Neural cell (in vitro differentiated cells): ENCODE results near the gene GSC2. TPM values are rescaled to one million over a fixed set of nuclear protein-coding genes. Genes with fewer than 3 reads are reported as not detected.

Experiments
- H2AFZ ChIP-seq: fragments of 200-600, 300-800 bp; sonication (generic), shearing (Covaris generic); 2 replicates; pipeline ENCODE4 v1.6.0; 2014; ENCODE audit warnings: low read depth, mild to moderate bottlenecking, antibody characterized with exemption, low read length, moderate library complexity
- H3F3A ChIP-seq: fragments of 200-600 bp; shearing (Covaris generic); 2 replicates; pipeline ENCODE4 v1.6.1; 2016; ENCODE audit warnings: mild to moderate bottlenecking, moderate library complexity, mixed read lengths, antibody characterized with exemption, low read length; ENCODE audit not compliant: insufficient read depth, poor library complexity, severe bottlenecking
- H3K27ac ChIP-seq: fragments of 200-600, 300-800 bp; sonication (generic), shearing (Covaris generic); 2 replicates; pipeline ENCODE4 v1.5.1; 2014; ENCODE audit warnings: mild to moderate bottlenecking, low read length, moderate library complexity
- H3K27me3 ChIP-seq: fragments of 300-800, 200-600 bp; sonication (generic), shearing (Covaris generic); 2 replicates; pipeline ENCODE4 v1.6.0; 2014; ENCODE audit warnings: mild to moderate bottlenecking, low read depth, low read length, moderate library complexity; ENCODE audit not compliant: insufficient read depth
- H3K36me3 ChIP-seq: fragments of 300-800, 200-600 bp; sonication (generic), shearing (Covaris generic); 2 replicates; pipeline ENCODE4 v1.5.1; 2014; ENCODE audit warnings: mild to moderate bottlenecking, antibody characterized with exemption, low read length, moderate library complexity; ENCODE audit not compliant: insufficient read depth
- H3K4me2 ChIP-seq: fragments of 300-800, 200-600 bp; sonication (generic), shearing (Covaris generic); 2 replicates; pipeline ENCODE4 v1.6.0; 2014; ENCODE audit warnings: mild to moderate bottlenecking, low read length
- H3K4me3 ChIP-seq: fragments of 300-800, 200-600 bp; sonication (generic), shearing (Covaris generic); 2 replicates; pipeline ENCODE4 v1.5.1; 2014; ENCODE audit warnings: mild to moderate bottlenecking, low read length, moderate library complexity
- H3K79me2 ChIP-seq: fragments of 200-600 bp; shearing (Covaris generic); replicated peaks from 2 replicates; pipeline ENCODE4 v1.6.0; 2014; ENCODE audit warnings: mild to moderate bottlenecking, low read length, moderate library complexity; ENCODE audit not compliant: insufficient read depth
- H3K9ac ChIP-seq: fragments of 300-800, 200-600 bp; sonication (generic), shearing (Covaris generic); 2 replicates; pipeline ENCODE4 v1.6.1; 2016; ENCODE audit warnings: mild to moderate bottlenecking, low read length, mixed read lengths
- H3K9me2 ChIP-seq: fragments of 200-600 bp; shearing (Covaris generic); 2 replicates; pipeline ENCODE4 v1.6.1; 2016; ENCODE audit warnings: mild to moderate bottlenecking, low read length, mixed read lengths; ENCODE audit not compliant: insufficient read depth
- H3K9me3 ChIP-seq: fragments of 200-600, 300-800 bp; sonication (generic), shearing (Covaris generic); 2 replicates; pipeline ENCODE4 v1.6.1; 2016; ENCODE audit warnings: mild to moderate bottlenecking, mixed run types, low read length, moderate library complexity, mixed read lengths
- H4K20me1 ChIP-seq: fragments of 200-600 bp; shearing (Covaris generic); 2 replicates; pipeline ENCODE4 v1.6.1; 2016; ENCODE audit warnings: mild to moderate bottlenecking, mixed run types; ENCODE audit not compliant: insufficient read depth
- EP300 ChIP-seq: fragments of 450-650 bp; conservative IDR thresholded peaks from 2 replicates; pipeline ENCODE4 v1.6.1; 2014; ENCODE audit warnings: antibody characterized with exemption, mild to moderate bottlenecking, moderate library complexity; ENCODE audit not compliant: poor library complexity, severe bottlenecking
- EZH2 ChIP-seq: fragments of 200-600, 300-800 bp; shearing (Covaris generic), sonication (generic); IDR thresholded peaks from 2 replicates; pipeline ENCODE4 v1.6.1; 2014; ENCODE audit warnings: antibody characterized with exemption, low read length, borderline replicate concordance, mild to moderate bottlenecking; ENCODE audit not compliant: insufficient read depth, poor library complexity, severe bottlenecking
- POLR2AphosphoS5 ChIP-seq: IDR thresholded peaks from 2 replicates; pipeline ENCODE4 v1.6.1; 2012
- RAD21 ChIP-seq: fragments of 450-650 bp; conservative IDR thresholded peaks from 2 replicates; pipeline ENCODE4 v1.6.1; 2014; ENCODE audit warnings: antibody characterized with exemption, mild to moderate bottlenecking, moderate library complexity
- SMC3 ChIP-seq: fragments of 450-650 bp; conservative IDR thresholded peaks from 2 replicates; pipeline ENCODE4 v1.6.1; 2014; ENCODE audit warnings: antibody characterized with exemption, mild to moderate bottlenecking, moderate library complexity; ENCODE audit not compliant: poor library complexity
- TAF1 ChIP-seq: IDR thresholded peaks from 2 replicates; pipeline ENCODE4 v1.6.1; 2012; ENCODE audit warnings: low read depth
- polyA plus RNA-seq: library from polyadenylated mRNA; depleted of rRNA; stranded (reverse); fragments of >200 nt; gene quantifications from 2 replicates; pipeline ENCODE4 v1.2.3, GENCODE V29; 2014
- TF ChIP-seq, protein P1 (sequence below): fragments of 450-650 bp; IDR thresholded peaks from 2 replicates; pipeline ENCODE4 v1.5.1; 2014; ENCODE audit warnings: antibody characterized with exemption, mild to moderate bottlenecking, moderate library complexity; ENCODE audit not compliant: poor library complexity, severe bottlenecking
- TF ChIP-seq, protein P2 (sequence below): IDR thresholded peaks from 2 replicates; pipeline ENCODE4 v1.6.1; 2012; ENCODE audit warnings: borderline replicate concordance

The GSC2 gene
- polyA plus RNA-seq, 1 donor from 2014 or later: not detected

DNA sequence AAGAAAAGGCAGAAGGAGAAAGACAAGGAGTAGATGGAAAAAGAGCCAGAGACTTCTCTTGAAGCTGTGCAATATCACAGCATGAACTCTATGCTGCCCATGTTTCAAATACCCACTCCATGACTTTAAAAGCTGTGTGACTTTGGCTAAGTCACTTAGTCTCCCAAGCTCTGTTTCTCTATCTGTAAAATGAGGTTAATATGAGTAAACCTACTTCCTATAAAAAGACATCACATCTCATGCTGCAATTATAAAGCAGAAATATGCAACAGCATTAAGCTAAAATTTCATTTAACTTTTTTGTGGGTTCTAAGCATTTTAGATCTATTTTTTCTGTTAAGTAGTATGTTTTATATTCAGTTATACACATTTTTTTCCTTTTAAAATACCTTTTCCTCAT lies 39.4 kb downstream of the GSC2 start (continued):
- TF ChIP-seq, protein P1, sequence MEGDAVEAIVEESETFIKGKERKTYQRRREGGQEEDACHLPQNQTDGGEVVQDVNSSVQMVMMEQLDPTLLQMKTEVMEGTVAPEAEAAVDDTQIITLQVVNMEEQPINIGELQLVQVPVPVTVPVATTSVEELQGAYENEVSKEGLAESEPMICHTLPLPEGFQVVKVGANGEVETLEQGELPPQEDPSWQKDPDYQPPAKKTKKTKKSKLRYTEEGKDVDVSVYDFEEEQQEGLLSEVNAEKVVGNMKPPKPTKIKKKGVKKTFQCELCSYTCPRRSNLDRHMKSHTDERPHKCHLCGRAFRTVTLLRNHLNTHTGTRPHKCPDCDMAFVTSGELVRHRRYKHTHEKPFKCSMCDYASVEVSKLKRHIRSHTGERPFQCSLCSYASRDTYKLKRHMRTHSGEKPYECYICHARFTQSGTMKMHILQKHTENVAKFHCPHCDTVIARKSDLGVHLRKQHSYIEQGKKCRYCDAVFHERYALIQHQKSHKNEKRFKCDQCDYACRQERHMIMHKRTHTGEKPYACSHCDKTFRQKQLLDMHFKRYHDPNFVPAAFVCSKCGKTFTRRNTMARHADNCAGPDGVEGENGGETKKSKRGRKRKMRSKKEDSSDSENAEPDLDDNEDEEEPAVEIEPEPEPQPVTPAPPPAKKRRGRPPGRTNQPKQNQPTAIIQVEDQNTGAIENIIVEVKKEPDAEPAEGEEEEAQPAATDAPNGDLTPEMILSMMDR: no peak
- TF ChIP-seq POLR2AphosphoS5: no peak

DNA sequence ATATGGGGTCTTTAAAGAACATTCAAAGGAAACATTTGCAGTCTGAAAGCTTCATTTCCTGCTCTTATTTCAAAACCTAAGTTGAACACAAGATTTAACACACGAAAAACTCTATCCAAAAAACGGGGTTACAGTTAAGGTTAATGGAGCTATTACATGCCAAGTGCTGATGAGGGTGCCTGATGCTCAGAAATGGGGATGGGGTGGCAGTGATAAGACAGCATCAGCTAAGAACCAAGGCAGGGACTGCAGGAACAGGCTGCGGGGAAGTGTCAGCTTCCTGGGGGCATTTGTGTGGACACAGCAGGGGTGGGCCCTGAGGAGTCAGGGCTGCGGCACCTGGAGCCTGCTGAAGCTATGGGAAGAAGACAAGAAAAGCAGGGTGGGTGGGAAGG lies 40.0 kb downstream of the GSC2 start:
- no peak overlapping the region for H2AFZ ChIP-seq
- no peaks in the 10 kb centered on the region for H3K36me3 ChIP-seq
- H3F3A ChIP-seq: no peaks in the 10 kb centered on the region
- no peak overlapping the region for H3K4me2 ChIP-seq
- no peak overlapping the region for H3K27ac ChIP-seq
- H3K27me3 ChIP-seq: no peaks in the 10 kb centered on the region
- no peaks in the 10 kb centered on the region for H3K9me3 ChIP-seq
- H4K20me1 ChIP-seq: no peaks in the 10 kb centered on the region
- TF ChIP-seq, protein P1: no peak
- no peak for TF ChIP-seq RAD21
- TF ChIP-seq, protein P2, sequence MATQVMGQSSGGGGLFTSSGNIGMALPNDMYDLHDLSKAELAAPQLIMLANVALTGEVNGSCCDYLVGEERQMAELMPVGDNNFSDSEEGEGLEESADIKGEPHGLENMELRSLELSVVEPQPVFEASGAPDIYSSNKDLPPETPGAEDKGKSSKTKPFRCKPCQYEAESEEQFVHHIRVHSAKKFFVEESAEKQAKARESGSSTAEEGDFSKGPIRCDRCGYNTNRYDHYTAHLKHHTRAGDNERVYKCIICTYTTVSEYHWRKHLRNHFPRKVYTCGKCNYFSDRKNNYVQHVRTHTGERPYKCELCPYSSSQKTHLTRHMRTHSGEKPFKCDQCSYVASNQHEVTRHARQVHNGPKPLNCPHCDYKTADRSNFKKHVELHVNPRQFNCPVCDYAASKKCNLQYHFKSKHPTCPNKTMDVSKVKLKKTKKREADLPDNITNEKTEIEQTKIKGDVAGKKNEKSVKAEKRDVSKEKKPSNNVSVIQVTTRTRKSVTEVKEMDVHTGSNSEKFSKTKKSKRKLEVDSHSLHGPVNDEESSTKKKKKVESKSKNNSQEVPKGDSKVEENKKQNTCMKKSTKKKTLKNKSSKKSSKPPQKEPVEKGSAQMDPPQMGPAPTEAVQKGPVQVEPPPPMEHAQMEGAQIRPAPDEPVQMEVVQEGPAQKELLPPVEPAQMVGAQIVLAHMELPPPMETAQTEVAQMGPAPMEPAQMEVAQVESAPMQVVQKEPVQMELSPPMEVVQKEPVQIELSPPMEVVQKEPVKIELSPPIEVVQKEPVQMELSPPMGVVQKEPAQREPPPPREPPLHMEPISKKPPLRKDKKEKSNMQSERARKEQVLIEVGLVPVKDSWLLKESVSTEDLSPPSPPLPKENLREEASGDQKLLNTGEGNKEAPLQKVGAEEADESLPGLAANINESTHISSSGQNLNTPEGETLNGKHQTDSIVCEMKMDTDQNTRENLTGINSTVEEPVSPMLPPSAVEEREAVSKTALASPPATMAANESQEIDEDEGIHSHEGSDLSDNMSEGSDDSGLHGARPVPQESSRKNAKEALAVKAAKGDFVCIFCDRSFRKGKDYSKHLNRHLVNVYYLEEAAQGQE: no peak
- TF ChIP-seq SMC3: no peak
- TF ChIP-seq EP300: no peak
- no peak for TF ChIP-seq EZH2
- no peak for TF ChIP-seq POLR2AphosphoS5
- TF ChIP-seq TAF1: no peak
- no peak overlapping the region for H3K4me3 ChIP-seq
- no peak overlapping the region for H3K9ac ChIP-seq
- peaks cover 74% of the 10 kb centered on the region for H3K79me2 ChIP-seq
- H3K9me2 ChIP-seq: no peaks in the 10 kb centered on the region
